Measurements from ENCODE around the gene PLOD2.

The PLOD2 gene

DNA sequence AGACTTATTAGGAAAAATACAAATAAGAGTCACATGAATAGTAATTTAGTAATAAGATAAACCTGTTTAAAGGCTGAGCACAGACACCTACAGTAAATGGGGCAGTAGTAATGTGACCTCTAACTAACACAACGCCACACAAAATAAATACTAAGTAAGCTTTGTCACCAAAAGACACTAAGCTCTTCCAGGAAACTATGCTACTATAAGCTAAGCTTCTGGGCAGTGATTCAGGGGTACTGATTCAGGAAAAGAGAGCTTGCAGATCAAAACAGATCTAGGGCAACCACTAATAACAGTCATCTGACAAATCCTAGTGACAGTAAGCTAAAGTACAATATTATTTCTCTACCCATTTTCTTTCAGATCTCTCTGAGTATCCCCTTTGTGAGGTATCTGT is 68.8 kb downstream of the PLOD2 start:
- DNase-seq, result no peak

DNA sequence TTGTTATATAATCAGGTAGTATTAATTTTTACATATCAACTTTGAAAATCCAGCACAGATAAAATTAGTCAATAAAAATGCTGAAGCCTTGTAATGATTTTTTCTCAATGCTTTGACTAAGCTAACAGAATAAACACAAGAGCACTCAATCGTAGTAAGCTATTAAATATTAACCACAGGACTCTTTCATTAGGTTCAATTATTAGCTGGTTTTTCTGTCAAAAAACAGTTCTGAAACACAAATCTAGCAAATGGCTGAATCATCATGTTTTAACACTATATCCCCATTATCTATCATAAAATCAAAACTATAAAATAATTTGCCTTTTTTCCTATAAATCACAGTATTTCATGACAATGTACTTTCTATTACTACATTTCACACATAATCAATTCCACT is 69.6 kb downstream of the PLOD2 start:
- no peak for DNase-seq

DNA sequence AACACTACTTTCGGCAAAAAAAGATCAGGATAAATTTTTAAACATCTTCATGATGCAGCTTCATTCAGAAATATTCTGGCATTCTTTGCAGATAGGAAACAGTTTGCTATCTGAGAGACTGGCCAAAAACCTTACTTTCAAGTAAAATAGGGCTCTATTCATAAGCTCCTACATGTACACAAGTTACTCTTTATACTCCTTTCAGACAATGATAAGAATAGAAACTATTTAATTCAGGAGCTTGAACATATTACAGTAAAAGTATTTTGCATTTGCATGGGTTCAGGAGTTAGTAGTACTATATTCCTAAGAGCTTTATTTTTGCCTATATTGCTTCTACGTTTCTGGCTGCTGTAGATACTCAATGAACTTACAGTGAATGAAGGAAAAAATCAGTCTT is 70.5 kb downstream of the PLOD2 start:
- DNase-seq, result no peak

DNA sequence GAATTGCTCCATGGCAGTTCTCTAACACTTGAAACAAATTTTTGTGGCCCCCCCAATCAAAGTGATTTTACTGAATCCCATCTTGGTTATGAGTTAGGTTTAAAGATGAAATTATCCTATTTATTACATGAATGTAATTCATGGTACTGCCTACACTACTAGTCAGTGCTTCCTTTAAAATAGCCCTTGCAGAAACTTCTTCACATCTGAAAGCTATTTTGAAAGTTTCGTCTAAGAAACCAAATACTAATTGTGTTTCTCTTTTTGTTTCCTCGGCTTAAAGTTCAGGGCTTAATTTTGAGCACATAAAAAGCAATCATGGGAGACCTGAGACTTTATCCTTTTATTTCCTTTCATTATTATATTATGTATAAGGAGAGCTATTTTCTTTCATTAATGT is 72.1 kb downstream of the PLOD2 start:
- no peak for DNase-seq

DNA sequence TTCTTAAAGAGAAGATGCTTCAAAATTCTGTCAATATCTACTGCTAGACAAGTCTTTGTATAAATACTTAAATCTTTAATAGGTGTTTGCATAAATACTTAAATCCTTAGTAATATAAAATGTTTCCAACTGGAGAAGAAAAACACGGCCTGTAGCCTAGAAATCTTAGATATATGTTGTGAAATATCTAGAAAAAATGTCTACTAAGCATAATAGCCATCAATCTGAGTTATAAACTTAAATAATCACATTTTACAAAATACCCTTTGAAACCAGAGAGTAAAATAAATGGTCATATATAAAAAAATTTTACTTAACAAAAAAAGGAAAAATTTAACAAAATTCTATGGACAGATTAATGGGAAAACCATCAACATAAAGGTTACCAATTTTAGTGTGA is 73.9 kb downstream of the PLOD2 start:
- no peak for DNase-seq

DNA sequence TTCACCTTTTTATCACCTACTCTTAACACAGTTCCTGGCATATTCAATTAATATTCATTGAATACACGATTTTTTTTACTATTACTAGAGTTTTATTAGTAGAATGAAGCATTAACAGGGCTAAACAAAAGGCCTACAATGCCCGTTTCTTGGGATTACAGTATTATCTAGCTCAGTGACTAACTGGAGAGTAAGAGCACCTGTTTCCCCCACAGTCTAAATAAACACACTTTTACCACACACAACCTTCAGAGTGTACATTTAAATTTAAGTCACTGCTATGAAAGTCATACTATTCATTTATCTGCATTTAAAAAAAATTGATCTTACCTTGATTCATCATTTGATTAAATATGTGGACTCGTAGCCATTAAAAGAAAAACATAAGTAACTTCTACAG is 74.8 kb downstream of the PLOD2 start:
- DNase-seq, result no peak

DNA sequence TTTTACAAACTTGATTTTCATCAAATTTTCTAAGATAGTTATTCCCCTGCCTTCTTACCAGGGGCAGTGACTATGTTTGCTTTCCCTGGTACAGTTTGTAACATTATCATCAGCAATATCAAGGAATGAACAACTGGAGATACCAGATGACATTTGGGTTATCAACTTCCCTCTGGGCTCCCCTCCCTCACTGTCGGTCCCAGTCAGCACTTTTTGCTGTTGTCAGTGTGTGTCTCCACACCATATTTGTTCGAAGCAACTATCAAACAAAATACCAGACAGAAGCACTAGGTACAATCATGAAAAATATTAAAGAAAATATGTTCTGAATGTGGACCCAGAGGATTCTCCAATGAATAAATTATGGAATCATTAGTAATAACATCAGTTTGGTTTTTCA is 75.3 kb downstream of the PLOD2 start:
- no peak for DNase-seq

DNA sequence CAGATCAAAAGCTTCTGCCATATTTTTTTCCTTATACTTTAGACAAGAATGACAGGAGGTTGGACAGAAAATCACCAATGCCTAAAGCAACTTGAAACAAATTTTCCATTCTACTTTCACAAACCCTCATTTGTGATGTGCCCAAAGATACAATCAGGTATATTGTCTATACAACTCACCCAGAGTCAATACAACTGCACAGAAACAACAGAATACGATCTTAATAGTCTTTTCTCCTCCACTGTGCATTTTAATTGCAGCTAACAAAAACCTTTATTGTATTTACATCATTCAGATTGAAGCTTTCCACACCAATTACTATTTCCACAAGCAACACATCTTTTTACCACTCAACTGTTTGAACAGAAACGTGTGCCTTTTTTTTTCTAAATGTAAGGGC is 80.4 kb downstream of the PLOD2 start:
- no peak for DNase-seq

DNA sequence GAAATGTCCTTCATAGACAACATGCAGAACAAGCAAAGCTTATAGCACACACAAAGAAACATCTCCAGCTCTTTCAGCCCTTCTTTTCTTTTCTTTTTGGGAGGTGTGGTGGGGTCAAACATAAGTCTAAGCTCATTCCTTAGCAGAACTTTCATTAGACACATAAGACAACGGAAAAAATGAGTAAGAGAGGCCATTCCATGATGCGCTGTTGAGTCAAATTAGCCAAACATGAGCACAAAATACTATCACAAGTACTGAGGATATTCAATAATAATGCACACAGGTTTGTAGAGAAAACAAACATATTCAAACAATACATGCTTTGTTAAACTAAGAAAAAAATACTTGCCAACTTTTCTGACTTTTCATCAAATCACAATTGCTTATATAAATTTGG is 83.0 kb downstream of the PLOD2 start:
- DNase-seq, result no peak

DNA sequence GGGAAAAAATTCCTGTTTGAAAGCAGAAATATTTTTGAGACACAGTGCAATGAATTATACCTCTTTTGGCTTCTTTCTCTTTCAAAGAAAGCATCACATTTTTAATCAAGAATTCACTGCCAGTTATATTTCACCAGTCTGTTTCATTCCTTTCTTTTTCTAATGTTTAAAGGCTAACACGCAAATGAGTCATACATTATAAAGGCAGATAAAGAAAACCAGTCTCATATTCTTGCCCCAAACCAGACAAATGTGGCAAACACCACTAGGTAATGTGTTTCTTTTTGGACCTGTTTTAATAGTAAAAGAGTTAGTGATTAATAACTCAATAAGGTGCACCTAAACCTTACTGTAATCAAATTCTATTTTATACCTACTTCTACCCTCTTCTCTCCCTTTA is 83.8 kb downstream of the PLOD2 start:
- no peak for DNase-seq

DNA sequence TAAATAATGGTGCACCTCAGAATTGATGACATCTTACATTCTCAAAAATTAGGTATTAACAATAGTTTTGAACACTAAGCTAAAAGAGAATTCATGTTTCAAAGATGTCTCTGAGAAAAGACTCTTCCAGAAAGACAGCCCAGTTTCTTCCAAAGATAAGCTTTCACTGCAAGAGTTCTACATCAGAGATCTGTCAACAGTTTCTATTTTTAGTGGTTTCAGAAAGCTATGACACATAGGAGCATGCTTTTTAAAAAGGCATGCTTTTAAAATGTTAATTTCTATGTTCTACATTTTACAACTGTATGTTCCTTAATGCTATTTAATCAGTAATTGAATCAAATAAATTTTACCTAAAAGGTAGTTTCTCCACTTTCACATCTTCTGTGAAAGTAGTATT is 88.2 kb downstream of the PLOD2 start:
- no peak for DNase-seq

DNA sequence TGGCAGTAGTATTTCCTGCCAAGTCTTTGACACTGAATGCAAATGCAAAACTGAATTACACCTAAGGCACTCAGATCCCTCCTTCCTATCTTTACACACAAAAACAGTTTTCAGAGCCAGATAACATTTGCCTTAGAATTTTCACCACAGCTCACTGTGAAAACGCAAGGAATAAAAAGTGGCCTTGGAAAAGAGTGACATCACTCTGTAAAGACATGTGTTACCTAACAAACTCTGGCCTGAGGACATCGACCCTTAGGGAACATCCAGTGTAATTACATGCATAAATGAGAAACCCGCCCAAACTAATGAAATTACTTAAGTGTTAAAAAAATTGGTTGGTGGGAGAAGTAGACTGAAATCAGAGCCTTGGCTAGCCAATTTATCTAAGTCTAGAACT is 88.9 kb downstream of the PLOD2 start:
- no peak for DNase-seq

DNA sequence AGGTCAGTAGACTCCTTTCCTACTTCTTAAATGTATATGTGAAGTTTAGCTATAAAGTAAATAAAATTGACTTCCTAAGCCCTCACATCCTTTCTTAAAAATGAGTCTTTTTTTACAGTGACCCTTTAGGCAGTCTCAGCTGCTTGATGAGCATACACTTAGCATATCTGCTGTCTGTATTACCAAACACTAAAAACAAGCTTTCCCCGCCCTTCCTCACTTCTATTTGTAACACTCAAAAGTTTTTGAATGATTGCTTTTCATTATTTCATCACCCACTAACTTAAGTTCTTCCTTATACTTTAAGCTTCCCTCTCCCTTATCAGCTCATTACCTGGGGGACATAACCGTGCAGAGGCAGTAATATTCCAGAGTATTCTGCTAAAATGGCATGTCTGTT is 89.4 kb downstream of the PLOD2 start:
- no peak for DNase-seq

DNA sequence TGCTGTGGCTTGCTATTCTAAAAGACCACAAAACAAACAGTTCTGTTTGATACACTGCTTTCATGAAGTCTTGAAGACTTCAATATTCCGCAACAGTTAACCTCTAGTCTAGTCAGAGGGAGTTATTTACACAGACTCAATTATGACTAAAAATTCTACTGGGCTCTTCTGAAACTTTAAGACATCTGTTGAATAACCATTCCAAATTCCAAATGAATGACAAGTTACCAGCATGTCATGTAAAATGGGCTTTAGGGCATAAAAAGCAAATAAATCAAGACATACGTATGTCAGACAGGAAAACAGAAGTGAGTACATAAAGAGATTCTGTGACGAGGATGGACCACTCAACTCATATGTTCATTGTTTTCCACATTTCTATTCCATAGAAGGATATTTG is 93.9 kb downstream of the PLOD2 start:
- no peak for DNase-seq

DNA sequence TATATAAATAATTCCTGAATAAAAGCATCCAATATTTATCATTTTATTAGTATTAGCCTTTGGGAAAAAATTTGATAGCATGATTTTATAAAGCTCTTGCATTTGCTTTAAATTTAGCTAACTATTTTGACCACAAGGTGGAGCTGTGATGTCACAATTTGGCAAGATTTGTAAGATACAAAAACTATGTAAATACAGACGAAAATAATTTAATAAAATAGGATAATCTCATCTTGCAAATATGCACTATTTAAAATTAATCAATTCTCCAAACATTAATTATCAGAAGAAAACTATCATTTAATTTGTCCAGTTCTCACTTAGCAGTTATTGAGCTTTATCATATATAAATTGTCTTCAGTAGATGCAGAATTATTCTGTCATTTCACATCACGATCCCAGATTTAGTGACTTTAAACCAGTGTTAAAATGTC is 95.4 kb downstream of the PLOD2 start:
- DNase-seq, result no peak

DNA sequence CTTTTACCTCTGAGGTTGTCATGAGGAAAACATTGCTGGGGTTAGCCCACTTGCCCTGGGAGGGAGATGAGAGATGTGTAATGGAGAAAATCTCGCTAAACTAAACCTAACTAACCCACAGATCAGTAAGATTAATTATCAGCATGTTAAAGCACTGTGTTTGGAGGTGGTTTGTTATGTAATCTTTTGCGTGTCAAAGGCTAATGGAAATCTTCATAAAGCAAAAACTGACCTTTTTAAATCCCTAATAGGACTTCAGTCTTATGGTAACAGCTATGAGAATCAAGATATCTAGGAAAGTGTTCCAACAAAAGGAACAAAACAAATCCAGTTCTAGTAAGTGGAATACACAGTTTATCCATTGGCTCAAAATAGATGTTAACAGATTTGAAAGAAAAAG is 102.7 kb downstream of the PLOD2 start:
- no peak for DNase-seq

DNA sequence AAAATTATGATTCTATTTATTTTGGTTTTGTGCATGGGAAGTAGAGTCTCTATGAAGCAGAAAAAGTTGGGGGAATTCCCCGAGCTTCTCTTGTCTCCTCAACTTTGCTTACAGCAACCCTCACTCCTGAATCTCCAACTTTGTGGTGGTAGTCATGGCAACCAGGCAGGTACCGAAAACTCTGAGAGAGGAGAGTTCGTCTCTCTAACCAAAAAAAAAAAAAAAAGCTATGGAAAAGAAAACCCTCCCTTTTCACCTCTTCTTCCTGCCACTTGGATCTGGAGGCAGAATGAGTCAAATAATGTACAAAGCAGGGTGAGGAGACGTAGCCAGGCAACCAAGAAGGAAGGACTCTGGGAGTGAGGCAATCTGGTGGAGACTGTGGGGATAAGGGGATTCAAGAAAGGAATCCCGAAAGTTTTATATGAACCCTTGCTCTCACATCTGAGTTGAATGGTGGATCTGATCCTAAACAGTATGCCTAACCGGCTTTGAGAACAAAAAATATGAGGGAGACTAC is 108.1 kb downstream of the PLOD2 start:
- DNase-seq, result no peak

DNA sequence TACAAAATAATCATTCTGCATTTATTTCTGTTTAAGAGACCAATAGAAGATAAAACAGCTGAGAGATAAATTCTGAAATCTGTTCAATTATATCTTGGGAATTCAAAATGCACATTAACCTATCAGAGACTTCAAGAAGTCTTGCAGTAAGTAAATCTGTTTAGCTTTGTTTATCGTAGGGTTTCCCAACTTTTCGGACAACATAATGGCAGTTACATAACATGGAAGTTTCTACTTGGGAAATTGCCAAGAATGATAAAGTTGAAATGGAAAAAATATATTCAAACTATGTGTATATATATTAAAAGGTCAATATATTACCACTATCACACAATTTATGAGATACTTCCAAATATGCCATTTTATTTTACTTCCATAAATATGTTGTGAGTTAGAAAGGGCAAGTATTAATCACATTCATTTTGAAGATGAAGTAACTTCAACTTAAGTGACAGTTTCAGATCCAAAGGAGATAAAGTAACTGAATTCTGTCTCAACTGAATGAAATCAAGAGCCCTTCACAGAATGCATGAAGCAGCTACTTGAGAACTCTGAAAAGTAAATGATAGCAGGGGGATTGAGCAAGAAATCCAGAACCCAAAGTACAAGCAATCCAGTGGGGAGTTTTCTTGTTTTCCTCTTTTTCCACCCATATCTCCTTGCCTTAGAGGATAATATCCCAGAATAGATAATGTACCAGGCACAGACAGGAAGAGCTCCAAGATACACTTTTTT is 108.8 kb downstream of the PLOD2 start:
- no peak for DNase-seq

DNA sequence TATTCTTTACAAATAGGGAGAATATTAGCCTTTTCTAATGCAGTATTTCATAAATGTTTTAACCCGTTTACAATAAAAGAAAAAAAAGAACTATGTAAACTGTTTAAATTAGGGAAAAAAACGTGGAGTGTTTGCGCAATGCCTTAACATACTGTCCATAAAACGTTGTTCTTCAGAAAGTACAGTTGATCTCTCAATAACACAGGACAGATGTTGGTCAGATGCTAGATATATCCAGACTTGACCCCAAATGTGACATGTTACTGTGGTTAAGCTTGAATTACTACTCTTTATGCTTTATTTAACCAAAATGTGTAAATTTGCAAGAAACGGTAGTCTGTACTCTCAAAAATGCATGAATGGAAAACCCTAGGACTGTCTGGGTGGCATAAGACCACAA is 110.3 kb downstream of the PLOD2 start:
- DNase-seq, result no peak

DNA sequence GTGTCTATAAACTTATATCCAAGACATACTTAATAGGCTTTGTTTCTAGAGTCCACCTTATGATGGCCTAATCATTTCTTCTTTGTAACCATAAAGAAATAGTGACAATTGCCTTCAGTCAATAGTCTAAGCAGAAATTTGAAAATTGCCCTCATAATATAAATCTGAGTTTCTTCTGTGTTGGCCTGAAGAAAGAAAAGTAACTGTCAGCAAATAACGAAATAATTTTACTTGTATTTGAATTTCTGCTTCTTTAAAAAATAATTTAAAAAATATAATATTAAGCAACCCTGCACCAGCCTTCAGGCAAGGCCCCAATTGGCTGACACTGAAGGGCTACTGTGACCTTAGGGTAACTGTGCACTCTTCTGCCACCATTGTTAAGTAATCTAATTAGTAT is 113.5 kb downstream of the PLOD2 start:
- no peak for DNase-seq

DNA sequence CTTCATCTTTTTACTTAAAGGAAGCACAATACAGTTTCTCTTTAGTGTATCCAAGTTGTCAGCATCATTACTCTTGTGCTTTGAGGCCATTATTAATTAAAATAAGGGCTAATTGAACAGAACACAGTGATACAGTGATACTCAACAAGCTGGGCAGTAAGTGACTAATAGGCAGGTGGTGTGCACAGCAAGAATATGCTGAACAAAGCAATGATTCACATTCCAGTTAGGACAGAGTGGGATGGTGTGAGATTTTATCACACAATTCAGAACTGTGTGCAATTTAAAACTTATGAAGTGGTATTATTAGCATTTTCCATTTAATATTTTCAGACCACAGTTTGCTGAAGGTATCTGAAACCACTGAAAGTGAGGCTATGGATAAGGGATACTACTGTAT is 116.9 kb downstream of the PLOD2 start:
- no peak for DNase-seq

DNA sequence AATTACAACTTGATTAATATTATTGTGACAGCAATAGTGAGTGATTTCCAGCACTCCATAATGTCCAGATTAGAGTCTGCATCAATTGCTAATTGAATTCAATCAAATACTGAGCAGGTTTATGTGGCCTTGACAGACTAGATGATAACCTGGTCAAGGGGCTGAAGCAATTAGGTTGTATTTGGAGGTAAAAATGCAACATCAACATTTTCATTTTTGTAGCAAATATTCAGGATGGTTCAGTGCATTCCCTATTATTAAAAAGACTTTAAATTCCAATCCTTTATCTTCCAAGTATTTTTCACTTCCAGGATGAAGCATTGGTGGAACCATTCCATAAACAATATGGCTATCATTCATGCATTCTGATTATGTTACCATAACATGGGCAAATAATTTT is 120.4 kb downstream of the PLOD2 start:
- no peak for DNase-seq

DNA sequence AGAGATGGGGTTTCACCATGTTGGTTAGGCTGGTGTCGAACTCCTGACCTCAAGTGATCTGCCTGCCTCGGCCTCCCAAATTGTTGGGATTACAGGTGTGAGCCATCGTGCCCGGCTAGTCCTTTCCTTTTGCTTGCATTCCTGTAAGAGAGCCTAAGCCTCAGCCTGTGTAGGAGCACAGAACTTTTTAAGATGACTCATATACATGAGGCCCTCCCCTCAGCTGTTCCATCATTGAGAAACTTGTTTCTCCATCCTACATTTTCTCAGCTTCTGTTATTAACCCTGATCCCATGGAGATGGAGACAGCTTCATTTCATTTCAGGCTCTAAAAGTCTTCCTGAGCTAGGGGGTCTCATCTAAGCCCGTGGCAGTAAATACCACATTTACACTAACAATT is 123.3 kb downstream of the PLOD2 start:
- no peak for DNase-seq

DNA sequence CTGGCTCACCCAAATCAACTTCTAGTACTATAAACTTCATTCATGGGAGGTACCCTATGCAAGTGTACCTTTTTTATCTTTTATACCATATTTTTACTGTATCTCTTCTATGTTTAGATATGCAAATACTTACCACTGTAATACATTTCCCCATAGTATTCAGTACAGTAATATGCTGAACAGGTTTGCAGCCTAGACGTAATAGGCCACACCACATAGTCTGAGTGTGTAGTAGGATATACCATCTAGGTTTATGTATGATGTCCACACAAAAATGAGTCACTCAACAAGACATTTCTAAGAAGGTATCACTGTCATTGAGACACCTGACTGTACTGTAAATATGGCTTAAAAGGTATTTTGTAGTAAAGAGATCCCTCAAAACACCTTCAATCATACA is 124.7 kb downstream of the PLOD2 start:
- DNase-seq, result no peak

DNA sequence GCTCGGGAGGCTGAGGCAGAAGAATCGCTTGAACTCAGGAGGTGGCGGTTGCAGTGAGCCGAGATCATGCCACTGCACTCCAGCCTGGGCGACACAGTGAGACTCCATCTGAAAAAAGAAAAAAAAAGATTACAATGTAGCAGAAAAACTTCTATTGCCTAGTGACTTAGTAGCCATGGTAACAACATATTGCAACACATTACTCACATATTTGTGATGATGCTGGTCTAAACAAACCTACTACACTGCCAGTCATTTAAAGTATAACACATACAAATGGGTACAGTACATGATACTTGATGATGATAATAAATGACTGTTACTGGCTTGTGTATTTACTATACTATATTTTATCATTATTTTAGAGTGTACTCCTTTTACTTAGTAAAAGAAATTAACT is 125.6 kb downstream of the PLOD2 start:
- no peak for DNase-seq

DNA sequence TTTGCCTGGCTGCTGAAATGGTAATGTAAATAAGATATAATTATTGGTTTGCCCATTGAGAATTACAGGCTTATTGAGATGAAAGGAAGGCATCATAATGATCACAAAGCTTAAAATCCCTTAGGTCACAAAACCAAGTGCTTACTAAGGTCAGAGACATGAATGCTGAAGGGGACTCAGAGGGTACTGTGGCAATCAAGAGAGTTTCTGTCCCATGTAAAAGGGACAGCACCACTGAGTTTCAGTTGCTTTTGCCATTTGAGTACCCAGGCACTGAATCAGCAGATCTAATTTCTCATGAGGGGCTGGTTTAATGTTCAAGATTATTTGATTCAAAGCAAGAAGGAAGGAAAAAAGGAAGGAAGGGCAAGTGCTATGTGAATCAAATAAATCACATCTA is 127.0 kb downstream of the PLOD2 start:
- no peak for DNase-seq

Data from NCI-H2029 treated with DMSO at 0.1 percent for 48 hours (cell line).